Limb (tissue), 2 donors: Measurements from ENCODE around the gene GALR3.

Source experiments
- DNase-seq, 2 donors: peaks; one replicate each; pipeline ENCODE4 v3.0.0-alpha.2; 2016; ENCODE audit errors: extremely low spot score in 2 of 2

The GALR3 gene

GRCh38 chr22:37803195-37803638, 20.0 kb upstream of the GALR3 start:
- no peak for DNase-seq

GRCh38 chr22:37803639-37804351, 19.4 kb upstream of the GALR3 start:
- peak in 1 of 2 donors; percentile 64 for DNase-seq

GRCh38 chr22:37804352-37804880, 18.8 kb upstream of the GALR3 start:
- DNase-seq, result peak in 1 of 2 donors; percentile 64

- peak; percentile 82 to 98 for DNase-seq
These were observed 18.0 kb upstream of the GALR3 start for GRCh38 chr22:37804881-37805809.

GRCh38 chr22:37805810-37806277, 17.3 kb upstream of the GALR3 start:
- no peak for DNase-seq

- DNase-seq, result peak in 1 of 2 donors; percentile 53
These were observed 16.5 kb upstream of the GALR3 start for GRCh38 chr22:37806409-37807333.

GRCh38 chr22:37807410-37808293, 15.5 kb upstream of the GALR3 start, which contains the start of gene GCAT:
TSS of gene GCAT (plus strand) at chr22:37807934. CDS start at chr22:37807968, 34 bp downstream.
- peak; percentile 95 to 98 for DNase-seq

- DNase-seq, result no peak
These were observed 14.9 kb upstream of the GALR3 start for GRCh38 chr22:37808294-37808657.

- no peak for DNase-seq
These were observed 13.4 kb upstream of the GALR3 start for GRCh38 chr22:37809672-37810333.

GRCh38 chr22:37811867-37812266, 11.3 kb upstream of the GALR3 start:
- no peak for DNase-seq

- DNase-seq, result no peak
These were observed 10.1 kb upstream of the GALR3 start for GRCh38 chr22:37812869-37813678.

- DNase-seq, result no peak
These were observed 7.6 kb upstream of the GALR3 start for GRCh38 chr22:37815593-37815992.

GRCh38 chr22:37816543-37817180, 6.5 kb upstream of the GALR3 start:
- DNase-seq, result no peak

- peak; percentile 74 to 94 for DNase-seq
These were observed 5.3 kb upstream of the GALR3 start for GRCh38 chr22:37817705-37818408.

GRCh38 chr22:37818409-37819104, 4.6 kb upstream of the GALR3 start:
- peak in 1 of 2 donors; percentile 69 for DNase-seq

- DNase-seq, result no peak
These were observed 4.1 kb upstream of the GALR3 start for GRCh38 chr22:37819105-37819433.

- no peak for DNase-seq
These were observed 2.8 kb upstream of the GALR3 start for GRCh38 chr22:37820350-37820749.
